CD4-positive, CD25-positive, alpha-beta regulatory T cell (primary cell): Measurements from ENCODE around the gene NCBP3. TPM values are rescaled to one million over a fixed set of nuclear protein-coding genes. Genes with fewer than 3 reads are reported as not detected.
A peak's percentile ranks its signal among the peaks of the same experiment; 100 is the strongest.

ENCODE experiments used
- ATAC-seq, 2 donors: fragments of 150-1000 bp; cut with Tn5 transposase; one replicate each; pipeline ENCODE4 v1.10.0; 2021; ENCODE audit warnings: low read depth in 2 of 2, moderate number of reproducible peaks in 2 of 2, moderate library complexity in 1 of 2
- DNase-seq, 3 donors: peaks; one replicate each; pipeline versions ENCODE4 v3.0.0 to v3.0.0-alpha.2; 2012 to 2022; ENCODE audit warnings: mixed read lengths in 1 of 3
- H3K27ac ChIP-seq: one replicate; pipeline ENCODE4 v1.7.0; 2013; ENCODE audit warnings: mild to moderate bottlenecking, low read length; ENCODE audit not compliant: insufficient read depth, poor library complexity, severe bottlenecking
- H3K27me3 ChIP-seq: one replicate; pipeline ENCODE4 v1.7.0; 2013; ENCODE audit warnings: low read length; ENCODE audit not compliant: control insufficient read depth, insufficient read depth
- H3K36me3 ChIP-seq: one replicate; pipeline ENCODE4 v1.7.0; 2013; ENCODE audit warnings: mild to moderate bottlenecking, low read length, moderate library complexity; ENCODE audit not compliant: control insufficient read depth, insufficient read depth
- H3K4me1 ChIP-seq: 2 replicates; pipeline ENCODE4 v1.7.0; 2013; ENCODE audit warnings: mild to moderate bottlenecking, low read length; ENCODE audit not compliant: insufficient read depth, control insufficient read depth, poor library complexity, severe bottlenecking
- H3K4me3 ChIP-seq: one replicate; pipeline ENCODE4 v1.7.0; 2013; ENCODE audit warnings: low read depth, mild to moderate bottlenecking, low read length, moderate library complexity
- H3K9me3 ChIP-seq, 2 experiments: 1 replicate in 1 of 2; 2 replicates in 1 of 2; pipeline ENCODE4 v1.7.0; 2013; ENCODE audit warnings: low read length in 2 of 2, mild to moderate bottlenecking in 1 of 2, moderate library complexity in 1 of 2; ENCODE audit not compliant: control insufficient read depth in 2 of 2
- H3K27ac Mint-ChIP-seq, 3 donors: one replicate each; pipeline ENCODE4 v1.8.0; 2020 to 2022; ENCODE audit warnings: mild to moderate bottlenecking in 3 of 3, mixed read lengths in 3 of 3, moderate library complexity in 2 of 3
- H3K27me3 Mint-ChIP-seq: one replicate; pipeline ENCODE4 v1.8.0; 2022; ENCODE audit warnings: mild to moderate bottlenecking, mixed read lengths
- H3K36me3 Mint-ChIP-seq: one replicate; pipeline ENCODE4 v1.8.0; 2020; ENCODE audit warnings: mixed read lengths
- H3K4me1 Mint-ChIP-seq, 4 donors: one replicate each; pipeline ENCODE4 v1.8.0; 2020 to 2022; ENCODE audit warnings: mixed read lengths in 4 of 4, mild to moderate bottlenecking in 1 of 4
- H3K4me3 Mint-ChIP-seq, 4 donors: one replicate each; pipeline ENCODE4 v1.8.0; 2020 to 2022; ENCODE audit warnings: mild to moderate bottlenecking in 4 of 4, mixed read lengths in 4 of 4, moderate library complexity in 3 of 4
- H3K9me3 Mint-ChIP-seq, 7 donors: one replicate each; pipeline ENCODE4 v1.8.0; 2020 to 2022; ENCODE audit warnings: mixed read lengths in 7 of 7, mild to moderate bottlenecking in 3 of 7, moderate library complexity in 2 of 7
- polyA plus RNA-seq, 4 donors: library from polyadenylated mRNA; unstranded; fragments of 300-500 nt; fragmentation: Illumina TruSeq; gene quantifications; one replicate each; pipeline ENCODE4 v1.2.3, GENCODE V29; 2021
- total RNA-seq: library from RNA; stranded (reverse); gene quantifications from one replicate; pipeline ENCODE4 v1.2.3, GENCODE V29; 2022

NCBP3 gene
- total and polyA plus RNA-seq, 5 donors from 2014 or later = 10.5 to 46.0 (median 12.8) TPM

DNA sequence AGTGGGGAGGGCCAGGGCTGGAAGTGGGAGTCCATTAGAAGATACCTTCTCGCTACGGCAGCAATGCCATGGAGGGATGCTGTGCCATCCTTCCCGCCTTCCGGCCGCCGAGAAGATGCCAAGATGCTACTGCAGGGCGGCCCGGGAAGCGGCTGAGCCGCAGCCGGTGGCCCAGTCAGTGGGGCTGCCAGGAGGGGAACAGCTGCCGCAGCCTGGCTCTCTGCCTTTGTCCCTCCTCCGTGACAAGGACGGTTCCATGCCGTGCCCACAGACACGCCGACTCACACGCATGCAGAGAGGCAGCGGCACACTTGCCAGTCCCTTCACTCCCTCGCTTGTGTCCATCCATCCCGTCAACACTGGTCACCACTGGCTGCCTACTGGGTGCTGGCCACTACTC is 20.2 kb upstream of the NCBP3 start:
- Histone ChIP-seq H3K4me1 (no peaks in the 10 kb centered on the region), H3K4me3 (no peak overlapping the region), H3K9me3 (no peaks in the 10 kb centered on the region), H3K27me3 (no peaks in the 10 kb centered on the region), H3K36me3 (no peaks in the 10 kb centered on the region), H3K27ac (no peak overlapping the region)
- H3K4me3 Mint-ChIP-seq = no peak overlapping the region
- H3K9me3 Mint-ChIP-seq = no peaks in the 10 kb centered on the region
- no peaks in the 10 kb centered on the region for H3K27me3 Mint-ChIP-seq
- no peaks in the 10 kb centered on the region for H3K4me1 Mint-ChIP-seq
- peaks cover 5% of the 10 kb centered on the region for H3K36me3 Mint-ChIP-seq
- DNase-seq (no peak), ATAC-seq (no peak)
- no peak overlapping the region for H3K27ac Mint-ChIP-seq

DNA sequence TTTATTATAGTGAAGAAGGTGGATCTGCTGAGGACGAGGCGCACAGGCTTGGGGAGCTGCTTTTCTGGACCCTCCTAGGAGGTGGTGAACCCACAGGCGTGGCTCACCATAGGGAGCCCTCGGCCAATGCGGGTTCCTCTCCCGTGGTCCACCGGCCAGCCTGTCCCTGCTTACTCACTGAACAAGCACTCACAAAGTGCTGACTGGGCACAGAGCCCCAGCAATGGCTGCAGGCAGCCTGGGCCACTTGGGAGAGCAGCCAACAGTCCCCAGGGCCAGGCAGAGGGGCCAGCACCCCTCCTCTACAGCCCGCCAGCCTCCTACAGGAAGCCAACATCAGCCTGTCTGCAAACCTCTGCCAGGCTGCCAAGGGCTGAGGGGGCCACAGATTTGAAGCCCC is 19.1 kb upstream of the NCBP3 start:
- H3K4me3 Mint-ChIP-seq = no peak overlapping the region
- no peaks in the 10 kb centered on the region for H3K27me3 Mint-ChIP-seq
- no peaks in the 10 kb centered on the region for H3K4me1 ChIP-seq
- peak overlapping the region in 1 of 3 donors; percentile 20 for H3K27ac Mint-ChIP-seq
- peaks cover 3% of the 10 kb centered on the region for H3K36me3 ChIP-seq
- H3K27ac ChIP-seq = no peak overlapping the region
- peaks cover 5% of the 10 kb centered on the region for H3K36me3 Mint-ChIP-seq
- no peaks in the 10 kb centered on the region for H3K27me3 ChIP-seq
- ATAC-seq (no peak), DNase-seq (no peak)
- H3K9me3 ChIP-seq = no peaks in the 10 kb centered on the region
- H3K9me3 Mint-ChIP-seq = no peaks in the 10 kb centered on the region
- no peaks in the 10 kb centered on the region for H3K4me1 Mint-ChIP-seq
- no peak overlapping the region for H3K4me3 ChIP-seq

DNA sequence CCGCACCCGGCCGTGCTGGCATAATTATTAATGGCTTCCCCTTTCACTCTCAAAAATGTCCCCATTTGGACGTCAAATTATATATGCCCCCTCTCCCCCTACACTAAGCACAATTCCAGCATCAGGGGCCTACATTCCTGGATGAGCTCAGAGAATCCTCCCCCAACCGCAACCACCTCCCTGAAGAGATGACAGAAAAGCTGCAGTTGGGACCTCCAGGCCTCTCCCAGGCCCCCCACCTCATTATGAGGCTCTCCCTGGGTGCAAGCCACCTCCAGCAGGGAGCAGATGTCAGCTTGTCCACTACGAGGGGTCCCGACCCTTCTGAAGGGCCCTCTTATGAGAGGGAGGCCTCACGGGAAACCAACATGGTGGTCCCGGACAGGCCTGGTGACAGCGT is 18.5 kb upstream of the NCBP3 start:
- Mint-ChIP-seq H3K4me1 (no peaks in the 10 kb centered on the region), H3K9me3 (no peaks in the 10 kb centered on the region), H3K36me3 (peaks cover 5% of the 10 kb centered on the region), H3K4me3 (no peak overlapping the region), H3K27ac (no peak overlapping the region), H3K27me3 (no peaks in the 10 kb centered on the region)
- Histone ChIP-seq H3K9me3 (no peaks in the 10 kb centered on the region), H3K4me3 (no peak overlapping the region), H3K4me1 (no peaks in the 10 kb centered on the region), H3K36me3 (peaks cover 3% of the 10 kb centered on the region), H3K27me3 (no peaks in the 10 kb centered on the region), H3K27ac (no peak overlapping the region)
- DNase-seq = no peak
- no peak for ATAC-seq

DNA sequence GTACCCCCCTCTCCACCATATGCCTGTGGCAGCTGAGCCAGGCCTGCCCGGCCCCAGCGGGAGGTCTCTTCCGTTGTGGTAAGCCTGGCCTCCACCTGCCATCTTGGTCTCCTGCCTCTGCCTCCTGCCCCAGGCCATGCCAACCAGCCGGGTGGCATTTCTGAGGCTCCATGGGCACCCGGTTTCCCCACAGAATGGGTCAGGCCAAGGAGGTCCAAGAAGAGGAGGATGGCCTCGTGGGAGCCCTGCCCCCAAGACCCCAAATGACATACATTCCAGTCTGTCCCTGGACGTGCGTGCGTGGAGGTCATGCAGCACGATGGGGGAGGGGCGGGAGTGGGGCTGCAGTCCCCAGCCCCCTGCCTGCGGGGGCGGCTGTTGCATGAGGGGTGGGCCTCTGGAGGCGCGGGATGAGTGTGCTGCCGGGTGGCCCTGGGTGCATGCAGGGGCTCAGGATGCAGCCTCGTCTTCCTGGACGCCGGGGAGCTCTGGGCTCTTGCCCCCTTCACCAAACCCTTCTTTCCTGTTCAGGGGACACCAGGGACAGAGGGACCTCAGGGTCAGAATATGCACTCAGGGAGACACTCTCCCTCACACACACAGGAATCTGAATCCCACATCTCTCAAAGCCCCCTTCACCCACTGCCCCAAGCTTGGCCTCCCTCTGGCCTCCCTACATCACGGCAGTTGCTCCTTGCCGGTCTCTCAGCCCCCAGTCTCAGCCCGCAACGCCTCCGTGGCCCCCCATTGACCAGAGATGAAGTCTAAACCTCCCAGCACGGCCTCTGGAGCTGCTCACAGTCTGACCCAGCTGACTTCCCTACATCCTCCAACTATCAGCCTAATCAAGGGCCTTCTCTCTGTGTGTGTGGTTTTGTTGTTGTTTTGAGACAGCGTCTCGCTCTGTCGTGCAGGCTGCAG is 16.0 kb upstream of the NCBP3 start:
- Mint-ChIP-seq H3K4me1 (no peaks in the 10 kb centered on the region), H3K27ac (peak overlapping the region in 1 of 3 donors; percentile 60), H3K27me3 (no peaks in the 10 kb centered on the region), H3K9me3 (no peaks in the 10 kb centered on the region), H3K36me3 (no peaks in the 10 kb centered on the region), H3K4me3 (no peak overlapping the region)
- no peak overlapping the region for H3K27ac ChIP-seq
- no peak for ATAC-seq
- H3K27me3 ChIP-seq = no peaks in the 10 kb centered on the region
- H3K36me3 ChIP-seq = peaks cover 3% of the 10 kb centered on the region
- no peak overlapping the region for H3K4me3 ChIP-seq
- no peaks in the 10 kb centered on the region for H3K4me1 ChIP-seq
- DNase-seq = no peak
- no peaks in the 10 kb centered on the region for H3K9me3 ChIP-seq

DNA sequence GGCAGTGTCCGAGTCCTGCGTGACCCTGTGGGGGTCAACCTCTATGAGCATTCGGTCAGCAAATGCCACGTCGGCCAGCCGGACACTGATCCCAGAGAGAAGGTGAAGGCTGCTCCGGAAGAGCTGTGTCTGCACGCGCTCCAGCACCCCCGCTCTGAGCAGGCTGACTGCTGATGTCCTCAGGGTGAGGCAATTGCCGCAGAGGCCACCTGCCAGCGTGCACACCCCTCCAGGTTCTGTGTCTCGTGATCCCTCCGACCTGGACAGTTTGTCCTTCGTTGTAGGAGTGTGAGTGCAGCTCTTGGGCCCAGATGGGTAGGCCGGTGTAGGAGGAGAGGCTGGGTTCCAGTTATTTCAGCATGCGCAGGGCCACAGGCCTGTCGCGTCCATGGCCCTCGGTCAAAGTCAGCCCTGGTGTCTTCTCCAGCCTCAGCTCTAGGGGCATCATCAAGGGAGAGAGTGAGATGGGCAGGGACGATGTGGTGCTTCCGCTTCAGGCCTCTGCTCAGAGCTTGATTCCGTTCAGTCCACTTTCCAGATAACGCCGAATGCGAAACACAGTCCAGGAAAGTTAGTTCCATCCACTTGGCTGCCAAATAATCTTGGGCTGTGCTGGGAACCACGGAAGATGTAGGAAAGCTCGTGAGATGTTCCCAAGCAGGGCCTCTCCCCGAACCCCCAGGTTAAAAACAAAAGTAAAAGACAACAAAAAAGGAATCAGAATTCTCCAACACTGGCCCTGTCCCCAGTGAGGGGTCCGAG is 15.1 kb upstream of the NCBP3 start:
- Histone ChIP-seq H3K9me3 (no peaks in the 10 kb centered on the region), H3K27me3 (no peaks in the 10 kb centered on the region), H3K36me3 (peaks cover 3% of the 10 kb centered on the region), H3K4me3 (no peak overlapping the region), H3K27ac (no peak overlapping the region), H3K4me1 (no peaks in the 10 kb centered on the region)
- H3K27me3 Mint-ChIP-seq = no peaks in the 10 kb centered on the region
- H3K4me3 Mint-ChIP-seq = no peak overlapping the region
- H3K36me3 Mint-ChIP-seq = no peaks in the 10 kb centered on the region
- ATAC-seq = no peak
- no peaks in the 10 kb centered on the region for H3K9me3 Mint-ChIP-seq
- no peak overlapping the region for H3K27ac Mint-ChIP-seq
- H3K4me1 Mint-ChIP-seq = no peaks in the 10 kb centered on the region
- no peak for DNase-seq

DNA sequence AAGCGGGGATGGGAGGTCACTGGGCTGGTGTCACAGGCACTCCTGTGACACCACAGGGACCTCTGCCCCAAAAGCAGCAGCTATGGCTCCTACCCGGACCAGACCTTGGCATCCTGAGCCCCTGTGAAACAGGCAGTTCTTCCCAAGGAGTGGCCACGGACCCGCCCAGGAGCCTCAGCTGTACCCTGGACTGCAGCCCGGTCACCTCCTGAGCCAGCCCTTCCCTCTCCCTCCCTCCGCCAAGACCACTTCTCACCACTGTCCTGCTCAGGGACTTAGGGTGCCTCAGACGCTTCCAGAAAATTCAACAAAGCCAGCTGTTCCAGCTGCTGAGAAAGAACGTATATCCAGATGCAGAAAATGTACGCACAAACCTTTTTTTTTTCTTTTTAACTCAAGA is 13.9 kb upstream of the NCBP3 start:
- no peak overlapping the region for H3K27ac ChIP-seq
- H3K4me3 Mint-ChIP-seq = peak overlapping the region in 1 of 4 donors; percentile 7
- H3K36me3 Mint-ChIP-seq = no peaks in the 10 kb centered on the region
- no peaks in the 10 kb centered on the region for H3K9me3 Mint-ChIP-seq
- no peak overlapping the region for H3K27ac Mint-ChIP-seq
- no peaks in the 10 kb centered on the region for H3K4me1 Mint-ChIP-seq
- DNase-seq = no peak
- ATAC-seq = no peak
- H3K9me3 ChIP-seq = no peaks in the 10 kb centered on the region
- H3K4me1 ChIP-seq = no peaks in the 10 kb centered on the region
- H3K36me3 ChIP-seq = peaks cover 3% of the 10 kb centered on the region
- H3K4me3 ChIP-seq = no peak overlapping the region
- no peaks in the 10 kb centered on the region for H3K27me3 Mint-ChIP-seq
- H3K27me3 ChIP-seq = no peaks in the 10 kb centered on the region

DNA sequence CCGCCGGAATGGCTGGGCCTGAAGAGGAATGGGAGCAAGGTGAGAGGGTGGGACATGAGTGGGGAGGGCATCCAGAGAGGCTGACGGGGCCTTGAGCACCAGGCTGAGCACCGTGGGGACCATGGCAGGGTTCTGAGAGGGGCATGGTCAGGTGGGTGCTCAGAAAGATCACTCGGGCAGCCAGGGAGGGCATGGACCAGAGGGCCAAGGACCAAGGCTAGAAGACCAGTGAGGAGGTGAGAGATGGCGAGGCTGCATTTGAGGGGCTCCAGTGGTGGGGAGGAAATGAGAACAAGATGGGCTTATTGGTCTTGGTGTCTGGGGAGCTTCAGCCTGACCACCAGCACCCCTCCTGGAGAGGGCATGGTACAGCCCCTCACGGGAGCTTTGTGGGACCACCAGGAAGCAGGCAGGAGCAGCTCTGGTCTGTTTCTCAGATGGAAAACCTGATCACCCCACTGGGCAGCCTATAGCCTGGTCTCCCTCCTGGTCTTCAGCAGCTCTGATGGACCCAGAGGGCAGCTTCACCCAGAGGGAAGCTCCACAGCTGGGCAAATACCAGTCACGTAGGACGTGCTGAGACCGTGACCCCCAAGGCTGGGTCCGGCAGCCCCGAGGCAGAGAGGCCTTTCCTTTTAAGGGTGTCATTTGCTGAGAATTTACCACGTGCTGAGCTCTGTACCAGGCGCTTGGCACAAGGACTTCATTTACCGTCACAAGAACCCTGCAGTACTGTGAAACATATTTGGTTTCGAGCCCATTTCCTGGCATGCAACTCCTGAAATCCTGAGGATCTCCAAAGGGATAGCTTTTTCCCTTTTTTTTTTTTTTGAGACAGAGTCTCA is 11.4 kb upstream of the NCBP3 start:
- no peak overlapping the region for H3K4me3 Mint-ChIP-seq

More for the DNA sequence above, 11.4 kb upstream of the NCBP3 start:
- ATAC-seq (no peak), DNase-seq (no peak)
- no peaks in the 10 kb centered on the region for H3K4me1 ChIP-seq
- H3K4me3 ChIP-seq = no peak overlapping the region
- Mint-ChIP-seq H3K9me3 (no peaks in the 10 kb centered on the region), H3K27me3 (no peaks in the 10 kb centered on the region), H3K36me3 (no peaks in the 10 kb centered on the region), H3K27ac (no peak overlapping the region), H3K4me1 (no peaks in the 10 kb centered on the region)
- no peaks in the 10 kb centered on the region for H3K27me3 ChIP-seq
- H3K27ac ChIP-seq = no peak overlapping the region
- no peaks in the 10 kb centered on the region for H3K9me3 ChIP-seq
- peaks cover 3% of the 10 kb centered on the region for H3K36me3 ChIP-seq
